HEK293 (cell line): ENCODE measurements around the gene ITGB2.
A peak's percentile ranks its signal among the peaks of the same experiment; 100 is the strongest.

Source experiments
- SCRT2 ChIP-seq: fragments of 450-650 bp; formaldehyde crosslinking; IDR thresholded peaks from 2 replicates; pipeline ENCODE4 v1.5.1; 2016; ENCODE audit warnings: missing biosample characterization, missing genetic modification characterization
- TF ChIP-seq, protein P1 (sequence below): fragments of 450-650 bp; formaldehyde crosslinking; IDR thresholded peaks from 2 replicates; pipeline ENCODE4 v1.5.1; 2016; ENCODE audit warnings: missing biosample characterization, missing genetic modification characterization, borderline replicate concordance
- TF ChIP-seq, protein P2 (sequence below): fragments of 450-650 bp; formaldehyde crosslinking; IDR thresholded peaks from 2 replicates; pipeline ENCODE4 v1.5.1; 2016; ENCODE audit warnings: missing biosample characterization, missing genetic modification characterization

DNA sequence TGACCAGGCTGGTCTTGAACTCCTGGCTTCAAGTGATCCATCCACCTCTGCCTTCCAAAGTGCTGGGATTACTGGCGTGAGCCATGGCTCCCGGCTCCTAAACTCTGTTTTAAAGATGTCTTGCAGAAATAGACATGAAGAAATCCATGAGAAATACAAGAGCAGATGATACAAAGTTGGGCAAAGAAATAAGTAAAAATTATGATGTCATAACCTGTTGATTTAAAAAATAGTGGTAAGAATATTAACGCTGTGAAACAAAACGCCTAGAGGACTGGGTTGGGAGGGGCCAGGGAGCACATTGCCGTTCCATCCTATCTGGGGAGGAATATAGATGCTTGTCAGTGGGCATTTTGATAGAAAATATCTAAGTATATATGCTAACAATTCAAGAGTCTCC lies 1.2 kb upstream of the ITGB2 start:
- TF ChIP-seq, protein P1, sequence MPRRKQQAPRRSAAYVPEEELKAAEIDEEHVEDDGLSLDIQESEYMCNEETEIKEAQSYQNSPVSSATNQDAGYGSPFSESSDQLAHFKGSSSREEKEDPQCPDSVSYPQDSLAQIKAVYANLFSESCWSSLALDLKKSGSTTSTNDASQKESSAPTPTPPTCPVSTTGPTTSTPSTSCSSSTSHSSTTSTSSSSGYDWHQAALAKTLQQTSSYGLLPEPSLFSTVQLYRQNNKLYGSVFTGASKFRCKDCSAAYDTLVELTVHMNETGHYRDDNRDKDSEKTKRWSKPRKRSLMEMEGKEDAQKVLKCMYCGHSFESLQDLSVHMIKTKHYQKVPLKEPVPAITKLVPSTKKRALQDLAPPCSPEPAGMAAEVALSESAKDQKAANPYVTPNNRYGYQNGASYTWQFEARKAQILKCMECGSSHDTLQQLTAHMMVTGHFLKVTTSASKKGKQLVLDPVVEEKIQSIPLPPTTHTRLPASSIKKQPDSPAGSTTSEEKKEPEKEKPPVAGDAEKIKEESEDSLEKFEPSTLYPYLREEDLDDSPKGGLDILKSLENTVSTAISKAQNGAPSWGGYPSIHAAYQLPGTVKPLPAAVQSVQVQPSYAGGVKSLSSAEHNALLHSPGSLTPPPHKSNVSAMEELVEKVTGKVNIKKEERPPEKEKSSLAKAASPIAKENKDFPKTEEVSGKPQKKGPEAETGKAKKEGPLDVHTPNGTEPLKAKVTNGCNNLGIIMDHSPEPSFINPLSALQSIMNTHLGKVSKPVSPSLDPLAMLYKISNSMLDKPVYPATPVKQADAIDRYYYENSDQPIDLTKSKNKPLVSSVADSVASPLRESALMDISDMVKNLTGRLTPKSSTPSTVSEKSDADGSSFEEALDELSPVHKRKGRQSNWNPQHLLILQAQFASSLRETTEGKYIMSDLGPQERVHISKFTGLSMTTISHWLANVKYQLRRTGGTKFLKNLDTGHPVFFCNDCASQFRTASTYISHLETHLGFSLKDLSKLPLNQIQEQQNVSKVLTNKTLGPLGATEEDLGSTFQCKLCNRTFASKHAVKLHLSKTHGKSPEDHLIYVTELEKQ (tag by site-specific recombination), result no peak
- peak; percentile 59 for TF ChIP-seq SCRT2 (tag by site-specific recombination)
- TF ChIP-seq, protein P2, sequence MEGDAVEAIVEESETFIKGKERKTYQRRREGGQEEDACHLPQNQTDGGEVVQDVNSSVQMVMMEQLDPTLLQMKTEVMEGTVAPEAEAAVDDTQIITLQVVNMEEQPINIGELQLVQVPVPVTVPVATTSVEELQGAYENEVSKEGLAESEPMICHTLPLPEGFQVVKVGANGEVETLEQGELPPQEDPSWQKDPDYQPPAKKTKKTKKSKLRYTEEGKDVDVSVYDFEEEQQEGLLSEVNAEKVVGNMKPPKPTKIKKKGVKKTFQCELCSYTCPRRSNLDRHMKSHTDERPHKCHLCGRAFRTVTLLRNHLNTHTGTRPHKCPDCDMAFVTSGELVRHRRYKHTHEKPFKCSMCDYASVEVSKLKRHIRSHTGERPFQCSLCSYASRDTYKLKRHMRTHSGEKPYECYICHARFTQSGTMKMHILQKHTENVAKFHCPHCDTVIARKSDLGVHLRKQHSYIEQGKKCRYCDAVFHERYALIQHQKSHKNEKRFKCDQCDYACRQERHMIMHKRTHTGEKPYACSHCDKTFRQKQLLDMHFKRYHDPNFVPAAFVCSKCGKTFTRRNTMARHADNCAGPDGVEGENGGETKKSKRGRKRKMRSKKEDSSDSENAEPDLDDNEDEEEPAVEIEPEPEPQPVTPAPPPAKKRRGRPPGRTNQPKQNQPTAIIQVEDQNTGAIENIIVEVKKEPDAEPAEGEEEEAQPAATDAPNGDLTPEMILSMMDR (tag by site-specific recombination), result no peak
